CD14-positive monocyte (primary cell): Measurements from ENCODE around the gene TTC39A. TPM values are rescaled to one million over a fixed set of nuclear protein-coding genes. Genes with fewer than 3 reads are reported as not detected.
"Not testable (repeated sequence)": the region's sequence is repeated elsewhere in the genome, so short reads cannot be mapped to it uniquely, and the experiment has no call there.

Source experiments
- DNase-seq, 3 donors: peaks; one replicate each; pipeline ENCODE4 v3.0.0-alpha.2; 2011 to 2022
- H2AFZ ChIP-seq: 2 replicates; pipeline ENCODE4 v1.6.0; 2012; ENCODE audit warnings: mild to moderate bottlenecking, low read depth, low read length, inconsistent platforms; ENCODE audit not compliant: insufficient read depth, poor library complexity, severe bottlenecking
- H3K27ac ChIP-seq, 2 donors: 1 replicate in 1 of 2; 2 replicates in 1 of 2; pipeline ENCODE4 v1.5.1; 2012 to 2013; ENCODE audit warnings: low read length in 2 of 2, control low read depth in 1 of 2, inconsistent platforms in 1 of 2, low read depth in 1 of 2, mild to moderate bottlenecking in 1 of 2
- H3K27me3 ChIP-seq, 2 donors: one replicate each; pipeline versions ENCODE4 v1.6.0 to v1.6.1; 2011 to 2013; ENCODE audit warnings: low read length in 2 of 2; ENCODE audit not compliant: control insufficient read depth in 2 of 2, insufficient read depth in 2 of 2
- H3K36me3 ChIP-seq, 2 donors: replicated peaks in 1 of 2; 1 replicate in 1 of 2; 2 replicates in 1 of 2; pipeline versions ENCODE4 v1.5.1 to v1.6.1; 2012 to 2013; ENCODE audit warnings: low read length in 2 of 2, control low read depth in 1 of 2, inconsistent platforms in 1 of 2, mild to moderate bottlenecking in 1 of 2; ENCODE audit not compliant: insufficient read depth in 2 of 2, control insufficient read depth in 1 of 2
- H3K4me1 ChIP-seq, 2 donors: 1 replicate in 1 of 2; 2 replicates in 1 of 2; pipeline versions ENCODE4 v1.5.1 to v1.6.1; 2012 to 2013; ENCODE audit warnings: low read length in 2 of 2, control low read depth in 1 of 2, inconsistent platforms in 1 of 2, mild to moderate bottlenecking in 1 of 2, moderate library complexity in 1 of 2; ENCODE audit not compliant: insufficient read depth in 2 of 2, control insufficient read depth in 1 of 2
- H3K4me2 ChIP-seq: replicated peaks from 2 replicates; pipeline ENCODE3; 2012; ENCODE audit warnings: low read length, moderate library complexity, mild to moderate bottlenecking; ENCODE audit not compliant: poor library complexity, severe bottlenecking; ENCODE audit errors: extremely low read depth
- H3K4me3 ChIP-seq, 3 experiments: fragments of 200-600 bp in 1 of 3; sonication (generic) in 1 of 3; replicated peaks in 1 of 3; 1 replicate in 2 of 3; 2 replicates in 1 of 3; pipeline ENCODE4 v1.5.1; 2011 to 2013; ENCODE audit warnings: low read length in 3 of 3, mild to moderate bottlenecking in 3 of 3, control low read depth in 2 of 3, low read depth in 2 of 3, inconsistent platforms in 1 of 3, moderate library complexity in 1 of 3
- H3K79me2 ChIP-seq: 2 replicates; pipeline ENCODE4 v1.6.0; 2012; ENCODE audit warnings: mild to moderate bottlenecking, control low read depth, inconsistent platforms, low read length, moderate library complexity; ENCODE audit not compliant: insufficient read depth
- H3K9ac ChIP-seq: 2 replicates; pipeline ENCODE4 v1.6.0; 2017; ENCODE audit warnings: low read length, mild to moderate bottlenecking; ENCODE audit not compliant: insufficient read depth, poor library complexity, severe bottlenecking
- H3K9me3 ChIP-seq, 2 donors: replicated peaks in 1 of 2; 1 replicate in 1 of 2; 2 replicates in 1 of 2; pipeline versions ENCODE4 v1.5.1 to v1.6.1; 2012 to 2013; ENCODE audit warnings: low read length in 2 of 2, control low read depth in 1 of 2; ENCODE audit not compliant: control insufficient read depth in 1 of 2, insufficient read depth in 1 of 2
- H4K20me1 ChIP-seq: 2 replicates; pipeline ENCODE4 v1.6.0; 2012; ENCODE audit warnings: mild to moderate bottlenecking, low read length, control low read depth, moderate library complexity; ENCODE audit not compliant: insufficient read depth
- H3K27ac Mint-ChIP-seq, 7 donors: one replicate each; pipeline ENCODE4 v1.8.0; 2020; ENCODE audit warnings: mild to moderate bottlenecking in 7 of 7, mixed read lengths in 7 of 7, moderate library complexity in 6 of 7, inconsistent platforms in 2 of 7
- H3K27me3 Mint-ChIP-seq, 3 donors: one replicate each; pipeline ENCODE4 v1.8.0; 2021 to 2022; ENCODE audit warnings: low read depth in 3 of 3, mild to moderate bottlenecking in 3 of 3, mixed read lengths in 3 of 3, moderate library complexity in 3 of 3, inconsistent platforms in 1 of 3
- H3K36me3 Mint-ChIP-seq, 2 donors: one replicate each; pipeline ENCODE4 v1.8.0; 2020; ENCODE audit warnings: mixed read lengths in 2 of 2, inconsistent platforms in 1 of 2, mild to moderate bottlenecking in 1 of 2
- H3K4me1 Mint-ChIP-seq: one replicate; pipeline ENCODE4 v1.8.0; 2020; ENCODE audit warnings: mild to moderate bottlenecking, mixed read lengths
- H3K4me3 Mint-ChIP-seq, 2 donors: one replicate each; pipeline ENCODE4 v1.8.0; 2020; ENCODE audit warnings: mild to moderate bottlenecking in 2 of 2, mixed read lengths in 2 of 2, moderate library complexity in 1 of 2
- H3K9me3 Mint-ChIP-seq, 7 donors: one replicate each; pipeline ENCODE4 v1.8.0; 2020 to 2022; ENCODE audit warnings: mixed read lengths in 7 of 7, mild to moderate bottlenecking in 6 of 7, moderate library complexity in 6 of 7, inconsistent platforms in 2 of 7
- WGBS: methylation state at CpG from one replicate; pipeline ENCODE4 v1.1.5; 2013; ENCODE audit warnings: missing lambda C conversion rate; ENCODE audit not compliant: insufficient coverage; 5-methylcytosine and 5-hydroxymethylcytosine counted together
- intact Hi-C, 2 donors: fragments of 100-400 bp; cut with micrococcal nuclease; formaldehyde crosslinking; loops; one replicate each; pipeline versions ENCODE4 v1.15.0 to v1.15.1; 2023
- polyA plus RNA-seq, 3 donors: library from polyadenylated mRNA; depleted of rRNA in 1 of 3; unstranded in 2 of 3; stranded (reverse) in 1 of 3; fragments of 300-500 nt in 2 of 3; fragments of >200 nt in 1 of 3; fragmentation: Illumina TruSeq in 2 of 3; gene quantifications; 1 replicate in 2 of 3; 2 replicates in 1 of 3; pipeline ENCODE4 v1.2.3, GENCODE V29; 2012 to 2021
- TF ChIP-seq, protein P1 (sequence below): fragments of 200-600 bp; IDR thresholded peaks from one replicate; pipeline ENCODE4 v1.8.0; 2022; ENCODE audit warnings: antibody characterized with exemption, mild to moderate bottlenecking

The TTC39A gene
- polyA plus RNA-seq, 3 donors = 0.16 TPM; not detected in 2

- peak overlapping the region in 1 of 7 donors; percentile 42 for H3K27ac Mint-ChIP-seq
Observed at GRCh38 chr1:51250729-51251128, 79.6 kb downstream of the TTC39A start.

DNA sequence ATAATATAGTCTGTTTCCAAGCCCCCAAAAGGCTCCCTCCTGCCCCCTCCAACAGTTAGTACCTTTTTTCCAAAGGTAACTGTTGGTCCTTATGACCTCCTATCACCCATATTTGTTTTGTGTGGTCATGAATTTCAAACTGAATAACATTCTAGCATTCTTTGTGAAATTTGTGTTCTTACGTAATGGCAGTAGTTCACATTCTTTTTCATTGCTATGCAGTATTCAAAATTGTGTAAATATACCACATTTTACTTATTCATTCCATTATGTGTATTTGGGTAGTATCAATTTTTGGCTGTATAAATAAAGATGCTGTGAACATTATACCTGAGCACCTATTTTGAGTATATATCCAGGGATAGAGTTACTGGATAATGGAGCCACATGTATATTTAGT, 80.9 kb downstream of the TTC39A start:
- Histone ChIP-seq H3K79me2 (peaks cover 100% of the 10 kb centered on the region), H3K9ac (no peak overlapping the region), H4K20me1 (peaks cover 100% of the 10 kb centered on the region), H3K27me3 (no peaks in the 10 kb centered on the region), H3K9me3 (no peaks in the 10 kb centered on the region), H3K4me3 (no peak overlapping the region), H2AFZ (no peak overlapping the region), H3K36me3 (peaks cover 4 to 6% of the 10 kb centered on the region in 2 donors), H3K4me1 (peaks cover 3 to 6% of the 10 kb centered on the region in 2 donors), H3K4me2 (no peak overlapping the region), H3K27ac (no peak overlapping the region)
- Mint-ChIP-seq H3K27me3 (no peaks in the 10 kb centered on the region), H3K27ac (no peak overlapping the region), H3K4me3 (no peak overlapping the region), H3K36me3 (peaks cover 8 to 27% of the 10 kb centered on the region in 2 donors), H3K4me1 (peaks cover 31% of the 10 kb centered on the region), H3K9me3 (no peaks in the 10 kb centered on the region)
- no CpG with 5 or more reads among the region's 1 CpG for WGBS
- TF ChIP-seq, protein P1, sequence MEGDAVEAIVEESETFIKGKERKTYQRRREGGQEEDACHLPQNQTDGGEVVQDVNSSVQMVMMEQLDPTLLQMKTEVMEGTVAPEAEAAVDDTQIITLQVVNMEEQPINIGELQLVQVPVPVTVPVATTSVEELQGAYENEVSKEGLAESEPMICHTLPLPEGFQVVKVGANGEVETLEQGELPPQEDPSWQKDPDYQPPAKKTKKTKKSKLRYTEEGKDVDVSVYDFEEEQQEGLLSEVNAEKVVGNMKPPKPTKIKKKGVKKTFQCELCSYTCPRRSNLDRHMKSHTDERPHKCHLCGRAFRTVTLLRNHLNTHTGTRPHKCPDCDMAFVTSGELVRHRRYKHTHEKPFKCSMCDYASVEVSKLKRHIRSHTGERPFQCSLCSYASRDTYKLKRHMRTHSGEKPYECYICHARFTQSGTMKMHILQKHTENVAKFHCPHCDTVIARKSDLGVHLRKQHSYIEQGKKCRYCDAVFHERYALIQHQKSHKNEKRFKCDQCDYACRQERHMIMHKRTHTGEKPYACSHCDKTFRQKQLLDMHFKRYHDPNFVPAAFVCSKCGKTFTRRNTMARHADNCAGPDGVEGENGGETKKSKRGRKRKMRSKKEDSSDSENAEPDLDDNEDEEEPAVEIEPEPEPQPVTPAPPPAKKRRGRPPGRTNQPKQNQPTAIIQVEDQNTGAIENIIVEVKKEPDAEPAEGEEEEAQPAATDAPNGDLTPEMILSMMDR = no peak
- DNase-seq = no peak
- intact Hi-C loops = no loop called here

More at GRCh38 chr1:51250729-51251128, 79.6 kb downstream of the TTC39A start:
- H3K4me3 ChIP-seq, intact Hi-C loops, H3K36me3 ChIP-seq, H3K4me2 ChIP-seq, H3K4me1 ChIP-seq, H3K4me3 Mint-ChIP-seq, H3K27me3 Mint-ChIP-seq, H3K9ac ChIP-seq, H3K27me3 ChIP-seq, H3K9me3 Mint-ChIP-seq, H2AFZ ChIP-seq, H3K9me3 ChIP-seq, H3K27ac ChIP-seq, DNase-seq: not testable (repeated sequence)
- WGBS = 99% methylated on average over 12 of the region's 14 CpGs
- Mint-ChIP-seq H3K4me1 (peaks cover 33% of the 10 kb centered on the region), H3K36me3 (peaks cover 7 to 24% of the 10 kb centered on the region in 2 donors)
- H3K79me2 ChIP-seq = peaks cover 98% of the 10 kb centered on the region
- H4K20me1 ChIP-seq = peaks cover 100% of the 10 kb centered on the region
